GOT3 (cell line): ENCODE results near the gene KRTAP2-1.
"Not testable (repeated sequence)": the region's sequence is repeated elsewhere in the genome, so short reads cannot be mapped to it uniquely, and the experiment has no call there.

Experiments
- DNase-seq: peaks from one replicate; lab custom pipeline; 2025; ENCODE audit warnings: mixed read lengths; lab: John Stamatoyannopoulos, UW

KRTAP2-1 gene, protein sequence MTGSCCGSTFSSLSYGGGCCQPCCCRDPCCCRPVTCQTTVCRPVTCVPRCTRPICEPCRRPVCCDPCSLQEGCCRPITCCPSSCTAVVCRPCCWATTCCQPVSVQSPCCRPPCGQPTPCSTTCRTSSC

DNA sequence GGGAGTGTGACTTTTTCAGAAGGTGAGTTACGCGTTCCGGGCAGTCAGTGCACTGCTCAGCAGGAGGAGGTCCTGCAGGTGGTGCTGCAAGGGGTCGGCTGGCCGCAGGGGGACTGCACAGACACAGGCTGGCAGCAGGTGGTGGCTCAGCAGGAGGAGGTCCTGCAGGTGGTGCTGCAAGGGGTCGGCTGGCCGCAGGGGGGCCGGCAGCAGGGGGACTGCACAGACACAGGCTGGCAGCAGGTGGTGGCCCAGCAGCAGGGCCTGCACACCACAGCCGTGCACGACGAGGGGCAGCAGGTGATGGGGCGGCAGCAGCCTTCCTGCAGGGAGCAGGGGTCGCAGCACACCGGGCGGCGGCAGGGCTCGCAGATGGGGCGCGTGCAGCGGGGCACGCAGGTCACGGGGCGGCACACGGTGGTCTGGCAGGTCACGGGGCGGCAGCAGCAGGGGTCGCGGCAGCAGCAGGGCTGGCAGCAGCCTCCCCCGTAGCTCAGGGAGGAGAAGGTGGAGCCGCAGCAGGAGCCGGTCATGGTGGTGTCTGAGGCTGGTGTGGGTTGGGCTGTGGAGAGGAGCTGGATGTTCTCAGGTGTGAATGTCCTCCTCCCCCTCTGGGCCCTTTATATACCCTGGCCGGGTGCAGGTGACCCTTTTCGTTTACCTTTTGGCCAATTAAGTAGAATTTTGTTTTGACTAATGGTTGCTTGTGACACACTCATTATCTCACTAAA is at the start of gene KRTAP2-1:
TSS of gene KRTAP2-1 (minus strand) at position 582 of the 731 bp plus-strand sequence. CDS start at position 533, 49 bp downstream.
- not testable (repeated sequence) for DNase-seq

DNA sequence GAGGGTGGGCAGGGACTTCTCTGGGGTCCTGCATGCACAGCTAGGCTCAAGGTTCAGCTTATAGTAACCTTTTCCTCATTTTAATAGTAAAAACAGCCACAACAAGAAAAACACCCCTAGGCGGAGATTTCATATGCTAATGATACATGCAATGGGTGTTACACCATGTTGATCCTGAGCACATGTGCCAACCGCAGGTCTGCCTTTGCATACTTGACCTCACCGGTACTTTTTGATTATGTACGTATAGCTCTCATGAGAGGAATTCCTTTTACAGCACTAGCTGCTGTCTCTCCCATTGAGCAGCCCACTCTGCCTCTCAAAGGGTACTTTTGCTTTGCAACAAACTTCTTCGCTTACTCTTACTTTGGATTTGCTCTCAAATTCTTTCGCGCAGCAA is 48.9 kb upstream of the KRTAP2-1 start:
- DNase-seq: no peak

DNA sequence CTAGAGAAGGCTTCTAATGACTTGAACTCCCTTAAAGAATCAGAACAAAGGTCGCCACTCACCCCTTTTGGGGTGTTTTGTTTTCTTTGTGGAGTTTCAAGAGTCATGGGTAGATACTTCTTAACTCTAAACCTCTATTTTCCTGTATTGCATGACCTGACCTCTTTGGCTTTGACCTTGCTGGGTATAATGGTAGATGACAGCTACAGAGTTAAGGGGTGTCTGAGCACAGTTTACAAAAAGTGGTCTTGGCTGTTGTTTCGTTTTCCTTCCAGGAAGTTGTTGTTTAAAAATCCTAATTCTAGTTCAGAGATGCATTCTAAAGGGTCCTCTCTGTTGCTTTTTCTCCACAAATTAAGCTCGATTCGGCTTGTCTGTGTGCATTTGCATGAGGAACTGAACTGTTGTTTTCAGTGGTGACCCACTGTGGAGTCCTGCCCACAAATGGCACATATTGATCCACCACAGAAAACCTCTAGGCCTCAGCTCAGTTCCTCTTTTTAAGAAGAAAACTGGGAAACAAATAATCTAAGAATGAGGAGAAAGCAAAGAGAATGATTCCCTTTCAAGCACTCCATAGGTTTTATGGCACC is 41.7 kb upstream of the KRTAP2-1 start:
- DNase-seq: not testable (repeated sequence)

DNA sequence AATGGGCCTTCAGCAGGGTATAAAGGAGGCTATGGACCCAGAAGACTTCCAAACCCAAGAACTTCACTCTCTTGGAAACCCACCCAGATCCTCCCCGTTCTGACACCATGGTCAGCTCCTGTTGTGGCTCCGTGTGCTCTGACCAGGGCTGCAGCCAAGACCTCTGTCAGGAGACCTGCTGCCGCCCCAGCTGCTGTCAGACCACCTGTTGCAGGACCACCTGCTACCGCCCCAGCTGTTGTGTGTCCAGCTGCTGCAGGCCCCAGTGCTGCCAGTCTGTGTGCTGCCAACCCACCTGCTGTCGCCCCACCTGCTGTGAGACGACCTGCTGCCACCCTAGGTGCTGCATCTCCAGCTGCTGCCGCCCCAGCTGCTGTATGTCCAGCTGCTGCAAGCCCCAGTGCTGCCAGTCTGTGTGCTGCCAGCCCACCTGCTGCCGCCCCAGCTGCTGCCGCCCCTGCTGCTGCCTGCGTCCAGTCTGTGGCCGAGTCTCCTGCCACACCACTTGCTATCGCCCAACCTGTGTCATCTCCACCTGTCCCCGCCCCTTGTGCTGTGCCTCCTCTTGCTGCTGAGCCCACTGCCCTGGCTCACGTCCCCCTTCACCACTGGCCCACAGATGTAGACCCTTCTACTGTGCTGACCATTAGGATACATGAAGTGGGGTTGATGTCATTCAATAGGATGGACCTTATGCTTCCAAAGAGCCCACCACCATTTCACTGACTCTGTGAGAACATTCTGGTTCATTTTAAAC is 37.2 kb upstream of the KRTAP2-1 start, which contains the start of gene KRTAP4-7:
TSS of gene KRTAP4-7 (plus strand) at position 51 of the 757 bp plus-strand sequence. CDS start at position 108, 57 bp downstream.
- not testable (repeated sequence) for DNase-seq

DNA sequence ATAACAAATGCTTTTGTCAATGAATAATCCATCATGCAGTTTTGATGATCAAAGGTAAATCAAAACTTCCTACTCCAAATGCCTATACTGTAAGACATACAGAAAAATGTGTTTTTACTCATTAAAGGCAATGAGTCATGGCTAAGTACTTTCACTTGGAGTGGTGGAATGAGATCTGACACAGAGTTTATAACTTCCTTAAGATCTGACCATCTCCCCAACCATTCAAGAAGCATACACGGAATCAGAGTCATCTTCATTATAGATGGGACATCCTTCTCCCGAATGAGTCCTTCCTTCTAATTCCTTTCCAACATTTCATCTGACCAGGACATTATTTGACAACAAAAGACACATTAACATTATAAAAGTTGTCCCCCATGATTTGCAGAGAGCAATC is 36.3 kb upstream of the KRTAP2-1 start:
- not testable (repeated sequence) for DNase-seq

DNA sequence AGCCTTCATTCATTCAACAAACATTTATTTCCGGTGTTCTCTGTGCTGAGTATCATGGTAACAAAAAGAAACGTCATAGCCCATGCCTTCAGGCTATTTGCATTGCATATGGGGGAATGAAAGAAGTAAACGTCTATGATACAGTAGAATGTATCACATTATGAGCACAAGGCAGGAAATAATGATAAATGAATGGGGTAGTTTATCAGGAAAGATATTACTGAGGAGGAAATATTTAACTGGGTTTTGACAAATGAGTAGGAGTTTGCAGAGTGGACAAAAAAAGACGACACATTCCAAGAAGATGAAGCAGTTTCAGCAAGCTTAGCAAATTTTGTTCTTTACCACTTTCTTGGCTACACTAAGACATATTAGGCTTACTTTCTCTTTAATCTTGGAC is 35.5 kb upstream of the KRTAP2-1 start:
- DNase-seq: no peak

DNA sequence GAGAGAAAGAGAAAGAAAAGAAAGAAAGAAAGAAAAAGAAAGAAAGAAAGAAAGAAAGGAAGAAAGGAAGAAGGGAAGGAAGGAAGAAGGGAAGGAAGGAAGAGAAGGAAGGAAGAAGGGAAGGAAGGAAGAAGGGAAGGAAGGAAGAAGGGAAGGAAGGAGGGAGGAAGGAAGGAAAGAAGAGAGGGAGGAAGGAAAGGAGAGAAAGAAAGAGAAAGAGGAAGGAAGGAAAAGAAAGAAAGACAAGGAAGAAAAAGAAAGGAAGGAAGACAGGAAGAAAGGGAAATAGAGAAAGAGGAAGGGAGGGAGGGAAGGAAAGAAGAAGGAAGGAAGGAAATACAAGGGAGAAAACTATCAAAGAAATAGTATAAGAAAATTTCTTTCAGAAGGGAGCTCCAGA is 29.7 kb upstream of the KRTAP2-1 start:
- no peak for DNase-seq

DNA sequence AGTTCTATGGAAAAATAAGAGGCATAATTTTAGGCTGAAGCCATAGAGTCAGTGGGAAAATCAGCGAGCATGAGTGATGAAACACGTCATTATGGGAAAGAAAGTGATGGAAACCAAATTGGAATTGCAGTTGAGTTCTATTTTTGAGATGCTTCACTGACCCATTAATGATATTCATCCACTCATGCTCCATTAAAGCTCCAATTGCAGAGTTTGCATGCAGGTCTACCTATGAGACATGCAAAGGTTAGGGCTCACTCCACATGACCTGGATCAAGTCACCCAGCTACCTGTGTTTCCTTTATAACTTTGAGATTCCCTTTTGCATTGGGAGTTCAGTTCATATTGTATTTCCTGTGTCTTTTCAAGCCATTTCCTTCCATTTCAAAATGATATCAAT is 26.6 kb upstream of the KRTAP2-1 start:
- no peak for DNase-seq

DNA sequence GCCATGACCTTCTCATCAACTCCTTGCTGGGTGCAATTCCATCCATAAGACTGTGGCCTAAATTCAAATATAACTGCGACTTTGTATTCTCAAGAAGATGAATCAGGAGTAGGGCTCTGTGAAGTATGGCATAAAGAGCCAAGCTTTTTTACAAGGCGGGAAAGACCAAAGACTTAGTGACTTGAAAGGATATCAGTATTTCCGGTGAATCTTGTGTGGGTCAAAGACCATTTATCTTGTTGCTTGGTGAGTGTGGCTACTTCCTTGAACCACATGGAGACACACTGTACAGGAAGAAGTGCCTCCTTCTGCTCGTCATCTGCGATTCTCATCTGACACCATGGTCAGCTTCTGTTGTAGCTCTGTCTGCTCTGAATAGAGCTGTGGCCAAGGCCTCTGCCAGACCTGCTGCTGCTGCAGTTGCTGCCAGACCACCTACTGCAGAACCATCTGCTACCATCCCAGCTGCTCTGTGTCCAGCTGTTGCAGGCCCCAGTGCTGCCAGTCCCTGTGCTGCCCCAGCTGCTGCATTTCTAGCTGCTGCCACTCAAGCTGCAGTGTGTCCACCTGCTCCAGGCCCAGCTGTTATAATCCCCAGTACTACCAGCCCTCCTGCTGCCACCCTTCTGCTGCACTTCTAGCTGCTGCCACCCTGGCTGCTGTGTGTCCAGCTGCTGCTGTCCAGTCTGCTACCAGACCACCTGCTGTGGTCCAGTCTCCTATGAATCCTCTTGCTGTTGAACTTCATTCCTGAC is 24.7 kb upstream of the KRTAP2-1 start:
- no peak for DNase-seq

DNA sequence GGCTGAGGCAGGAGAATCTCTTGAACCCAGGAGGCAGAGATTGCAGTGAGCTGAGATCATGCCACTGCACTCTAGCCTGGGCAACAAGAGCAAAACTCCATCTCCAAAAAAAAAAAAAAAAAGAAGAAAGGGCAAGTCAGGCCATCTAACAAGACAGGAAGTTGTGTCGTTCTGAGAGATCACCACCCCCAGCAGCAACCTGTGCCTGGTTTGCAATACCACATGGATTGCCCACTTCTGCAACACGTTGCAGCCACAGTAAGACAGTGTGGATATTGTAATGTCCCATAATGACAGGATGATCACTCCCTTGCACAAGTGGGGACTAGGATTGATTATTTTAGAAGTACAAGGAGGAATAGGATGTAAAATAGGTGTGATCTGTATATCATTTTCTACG is 21.9 kb upstream of the KRTAP2-1 start:
- no peak for DNase-seq

DNA sequence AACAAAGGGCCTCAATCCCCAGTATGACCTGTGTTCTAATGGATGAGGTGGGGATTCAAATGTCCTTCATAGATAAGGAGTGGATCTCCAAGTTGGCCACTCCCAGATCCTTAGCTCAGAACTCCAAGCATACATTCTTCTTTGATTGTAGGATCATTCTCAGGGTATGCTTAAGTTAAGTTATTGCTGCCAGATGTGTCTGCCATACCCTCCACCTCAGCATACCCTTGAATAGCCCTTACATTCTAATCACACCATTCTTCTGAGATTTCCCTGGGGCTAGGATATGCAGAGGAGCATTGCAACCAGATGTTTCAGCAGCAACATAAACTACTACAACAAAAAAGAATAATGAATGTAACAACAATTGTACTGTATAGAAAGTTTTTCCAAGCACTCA is 20.2 kb upstream of the KRTAP2-1 start:
- DNase-seq: no peak

DNA sequence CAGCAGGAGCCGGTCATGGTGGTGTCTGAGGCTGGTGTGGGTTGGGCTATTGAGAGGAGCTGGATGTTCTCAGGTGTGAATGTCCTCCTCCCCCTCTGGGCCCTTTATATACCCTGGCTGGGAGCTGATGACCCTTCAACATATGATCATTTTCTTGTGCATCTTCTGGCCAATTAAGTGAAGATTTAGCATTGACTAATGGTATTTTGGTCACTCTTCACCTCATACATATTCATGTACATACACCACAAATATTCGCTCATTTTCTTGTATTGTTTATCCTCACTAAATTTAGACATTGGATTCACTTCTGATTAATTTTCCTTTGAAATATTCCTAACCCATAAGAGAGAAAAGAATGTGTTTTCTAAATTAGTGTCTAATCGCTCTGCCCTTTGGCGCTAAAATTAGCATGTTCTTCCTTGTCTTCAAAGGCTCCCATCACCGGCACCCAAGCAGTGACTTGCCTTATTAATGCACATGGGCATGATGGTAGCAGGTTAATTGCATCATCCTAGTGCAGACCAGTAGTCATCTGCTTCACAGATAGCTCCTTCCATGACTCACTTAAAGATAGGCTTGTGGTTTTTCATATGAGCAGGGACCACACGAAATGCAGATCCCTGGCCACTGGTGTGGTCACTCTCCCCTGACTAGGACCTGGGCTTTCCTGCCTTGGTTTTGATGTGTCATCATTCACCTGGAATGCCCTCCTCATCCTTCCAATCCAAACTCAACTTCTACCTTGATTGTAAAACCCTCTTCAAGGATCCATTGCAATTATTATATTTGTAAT is 18.9 kb upstream of the KRTAP2-1 start, which contains the start of gene KRTAP2-4:
TSS of gene KRTAP2-4 (minus strand) at position 51 of the 796 bp plus-strand sequence. CDS start at position 17, 34 bp downstream.
- DNase-seq: no peak

DNA sequence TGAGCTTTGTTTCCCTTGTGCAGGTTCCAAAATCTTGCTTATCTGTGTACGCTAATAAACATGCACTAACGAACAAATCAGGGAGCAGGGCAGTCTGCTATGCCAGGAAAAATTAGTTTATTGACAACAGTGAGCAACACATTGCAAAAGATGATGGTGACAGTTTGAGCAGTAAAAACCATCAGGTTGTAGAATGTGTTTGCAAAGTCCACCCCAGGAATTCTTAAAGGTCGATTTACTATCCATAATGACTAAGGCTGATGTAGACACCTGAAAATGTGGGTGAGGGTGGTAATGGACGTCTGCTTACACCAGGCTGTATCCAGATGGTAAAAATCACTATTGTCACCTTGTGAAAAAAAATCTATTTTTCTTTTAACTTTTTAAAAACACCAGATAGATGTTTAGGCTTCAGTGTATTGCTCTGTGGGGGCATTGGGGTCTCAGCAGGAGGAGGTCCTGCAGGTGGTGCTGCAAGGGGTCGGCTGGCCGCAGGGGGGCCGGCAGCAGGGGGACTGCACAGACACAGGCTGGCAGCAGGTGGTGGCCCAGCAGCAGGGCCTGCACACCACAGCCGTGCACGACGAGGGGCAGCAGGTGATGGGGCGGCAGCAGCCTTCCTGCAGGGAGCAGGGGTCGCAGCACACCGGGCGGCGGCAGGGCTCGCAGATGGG is 18.0 kb upstream of the KRTAP2-1 start:
- not testable (repeated sequence) for DNase-seq

DNA sequence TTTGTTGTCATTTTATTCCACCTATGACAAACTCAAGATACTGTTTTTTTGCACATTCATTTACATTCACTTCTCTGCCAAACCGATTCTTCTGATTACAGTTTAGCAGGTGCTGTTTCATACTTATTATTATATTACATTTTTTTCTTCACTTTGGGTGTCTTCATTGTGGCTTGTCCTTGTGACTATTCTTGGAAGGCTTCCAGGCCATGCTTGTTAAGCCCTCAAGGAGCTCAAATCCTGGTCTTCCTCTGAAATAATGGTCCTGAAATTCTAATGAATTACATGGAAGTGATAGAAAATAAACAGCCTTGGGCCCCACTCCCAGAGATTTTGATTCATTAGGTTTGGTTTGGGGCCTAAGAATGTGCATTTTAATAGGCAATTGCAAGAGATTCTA is 17.2 kb upstream of the KRTAP2-1 start:
- no peak for DNase-seq

DNA sequence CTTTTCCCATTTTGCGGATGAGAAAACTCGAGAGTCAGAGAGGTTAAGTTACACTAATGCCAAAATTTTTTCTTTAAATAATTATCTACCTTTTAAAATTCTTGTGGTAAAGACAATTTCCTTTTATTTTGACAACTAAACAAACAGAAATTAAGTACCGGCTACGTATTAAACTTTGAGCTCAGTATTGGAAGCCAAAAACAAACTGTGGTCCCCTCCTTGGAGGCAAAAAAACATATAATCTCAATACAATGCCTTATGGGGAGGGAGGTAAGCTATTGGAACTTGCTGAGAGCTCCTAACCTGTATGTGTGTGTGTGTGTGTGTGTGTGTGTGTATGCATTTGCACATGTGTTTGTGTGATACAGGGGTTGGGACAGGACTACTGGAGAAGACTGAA is 16.3 kb upstream of the KRTAP2-1 start:
- no peak for DNase-seq

DNA sequence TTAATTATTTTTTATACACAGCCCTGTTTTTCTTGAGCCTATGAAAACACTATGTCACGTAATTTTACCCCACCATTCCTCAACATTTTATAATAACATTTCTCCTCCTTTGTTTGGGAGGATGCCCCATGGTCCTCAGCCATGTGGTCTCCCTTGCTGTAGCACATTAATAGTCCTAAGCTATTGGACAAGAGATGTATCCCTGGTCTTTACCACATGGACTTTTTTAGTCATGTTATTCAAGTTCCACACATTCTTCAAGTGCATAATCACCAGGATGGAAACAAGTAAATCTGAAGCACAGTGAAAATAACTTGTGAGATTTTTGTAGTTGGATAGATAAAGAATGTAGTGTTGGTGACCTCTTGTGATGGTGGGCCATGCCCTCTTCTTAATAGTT is 14.8 kb upstream of the KRTAP2-1 start:
- DNase-seq: no peak

DNA sequence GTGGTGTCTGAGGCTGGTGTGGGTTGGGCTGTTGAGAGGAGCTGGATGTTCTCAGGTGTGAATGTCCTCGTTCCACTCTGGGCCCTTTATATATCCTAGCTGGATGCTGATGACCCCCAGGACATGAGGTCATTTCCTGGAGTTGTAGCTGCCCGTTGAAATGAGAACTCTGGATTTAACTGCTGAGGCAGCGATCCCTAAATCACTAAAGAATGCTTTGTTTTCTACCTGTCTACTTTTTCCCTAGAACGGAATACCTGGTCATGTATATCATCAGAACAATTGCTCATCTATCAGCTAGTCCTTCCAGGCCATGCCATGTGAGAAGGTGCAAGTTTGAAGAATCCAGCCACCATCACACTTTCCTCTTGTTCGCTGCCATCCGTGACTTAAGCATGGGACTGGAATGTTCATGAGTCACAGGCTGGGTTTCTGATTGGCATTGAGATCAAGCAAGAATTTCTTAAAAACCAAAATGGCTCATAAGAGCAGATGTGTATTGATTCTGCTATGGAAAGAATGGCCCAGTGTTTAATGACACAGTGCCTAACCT is 13.0 kb upstream of the KRTAP2-1 start, which contains the start of gene KRTAP2-3:
TSS of gene KRTAP2-3 (minus strand) at position 63 of the 553 bp plus-strand sequence. CDS start 64 bp downstream, outside the sequence.
- DNase-seq: no peak

DNA sequence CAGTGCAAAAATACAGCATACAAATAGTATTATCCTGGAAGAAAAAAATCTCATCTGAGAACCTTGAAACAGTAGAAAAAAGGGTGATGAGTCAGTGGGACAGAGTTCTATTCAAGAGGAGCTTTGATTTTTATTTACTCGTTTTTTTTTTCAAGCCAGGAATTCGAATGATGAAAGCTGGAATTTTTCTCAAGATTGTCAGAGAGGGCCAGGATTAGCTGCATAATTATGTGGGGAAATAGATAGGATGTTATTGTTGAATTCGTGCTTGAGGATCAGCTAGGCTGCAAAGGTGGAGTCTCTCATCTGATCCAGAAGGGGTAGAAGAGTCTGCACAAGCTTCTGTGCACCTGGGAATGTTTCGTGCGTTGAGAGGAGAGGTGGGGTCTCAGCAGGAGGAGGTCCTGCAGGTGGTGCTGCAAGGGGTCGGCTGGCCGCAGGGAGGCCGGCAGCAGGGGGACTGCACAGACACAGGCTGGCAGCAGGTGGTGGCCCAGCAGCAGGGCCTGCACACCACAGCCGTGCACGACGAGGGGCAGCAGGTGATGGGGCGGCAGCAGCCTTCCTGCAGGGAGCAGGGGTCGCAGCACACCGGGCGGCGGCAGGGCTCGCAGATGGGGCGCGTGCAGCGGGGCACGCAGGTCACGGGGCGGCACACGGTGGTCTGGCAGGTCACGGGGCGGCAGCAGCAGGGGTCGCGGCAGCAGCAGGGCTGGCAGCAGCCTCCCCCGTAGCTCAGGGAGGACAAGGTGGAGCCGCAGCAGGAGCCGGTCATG is 12.3 kb upstream of the KRTAP2-1 start:
- DNase-seq: not testable (repeated sequence)

DNA sequence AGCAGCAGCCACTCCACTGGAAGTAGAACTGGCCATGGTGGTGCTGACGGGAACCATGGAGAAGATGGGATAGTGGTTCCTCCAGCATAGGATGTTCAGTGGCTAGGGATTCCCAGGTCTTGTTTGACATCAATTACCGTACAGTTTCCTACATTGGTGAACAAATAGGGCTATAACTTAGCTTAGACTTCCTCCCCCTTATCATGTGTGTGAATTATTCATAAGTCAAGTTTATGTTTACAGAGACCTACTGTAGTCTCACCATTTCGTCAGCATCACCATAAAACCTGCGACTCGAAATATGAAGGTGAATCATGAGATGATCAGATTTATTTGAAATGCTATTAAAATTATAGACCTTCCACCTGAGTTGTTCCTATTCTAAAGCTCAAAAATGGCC is 11.6 kb upstream of the KRTAP2-1 start:
- DNase-seq: no peak
